ENCODE data around the gene SMIM38.

SMIM38 gene

GRCh38 chr11:69204246-69204940, 48.7 kb downstream of the SMIM38 start:
- DNase-seq (ENCODE audit: low read depth): no peak

- no peak for DNase-seq (ENCODE audit: low read depth)
These were observed 49.4 kb downstream of the SMIM38 start for GRCh38 chr11:69204941-69205742.
